ENCODE measurements around the gene MITF. TPM values are rescaled to one million over a fixed set of nuclear protein-coding genes. Genes with fewer than 3 reads are reported as not detected.

Gene MITF
- total RNA-seq, 1 donor from 2014 or later: 0.25 TPM

DNA sequence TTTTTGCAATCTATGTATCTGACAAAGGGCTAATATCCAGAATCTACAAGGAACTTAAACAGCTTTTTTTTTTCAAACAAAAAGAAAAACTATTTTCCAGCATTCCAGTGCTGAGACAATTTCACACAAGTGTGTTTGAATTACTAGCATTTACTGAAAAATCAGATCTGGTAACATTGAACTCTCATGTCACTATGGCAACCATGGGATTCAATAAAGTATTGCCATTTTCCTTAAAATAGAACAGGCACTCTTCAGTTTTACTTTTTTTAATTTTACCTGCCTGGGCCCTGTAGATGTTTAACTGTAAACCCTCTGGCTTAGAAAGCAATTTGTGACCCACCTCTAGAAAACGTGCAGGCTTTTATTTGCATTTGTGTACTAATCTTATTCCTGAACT, 105.4 kb downstream of the MITF start:
- no peak for DNase-seq
- H3K27ac Mint-ChIP-seq (ENCODE audit: unreplicated experiment): no peak overlapping the region
- no peak overlapping the region for H3K4me3 Mint-ChIP-seq (ENCODE audit: unreplicated experiment)
- TF ChIP-seq, protein P1, sequence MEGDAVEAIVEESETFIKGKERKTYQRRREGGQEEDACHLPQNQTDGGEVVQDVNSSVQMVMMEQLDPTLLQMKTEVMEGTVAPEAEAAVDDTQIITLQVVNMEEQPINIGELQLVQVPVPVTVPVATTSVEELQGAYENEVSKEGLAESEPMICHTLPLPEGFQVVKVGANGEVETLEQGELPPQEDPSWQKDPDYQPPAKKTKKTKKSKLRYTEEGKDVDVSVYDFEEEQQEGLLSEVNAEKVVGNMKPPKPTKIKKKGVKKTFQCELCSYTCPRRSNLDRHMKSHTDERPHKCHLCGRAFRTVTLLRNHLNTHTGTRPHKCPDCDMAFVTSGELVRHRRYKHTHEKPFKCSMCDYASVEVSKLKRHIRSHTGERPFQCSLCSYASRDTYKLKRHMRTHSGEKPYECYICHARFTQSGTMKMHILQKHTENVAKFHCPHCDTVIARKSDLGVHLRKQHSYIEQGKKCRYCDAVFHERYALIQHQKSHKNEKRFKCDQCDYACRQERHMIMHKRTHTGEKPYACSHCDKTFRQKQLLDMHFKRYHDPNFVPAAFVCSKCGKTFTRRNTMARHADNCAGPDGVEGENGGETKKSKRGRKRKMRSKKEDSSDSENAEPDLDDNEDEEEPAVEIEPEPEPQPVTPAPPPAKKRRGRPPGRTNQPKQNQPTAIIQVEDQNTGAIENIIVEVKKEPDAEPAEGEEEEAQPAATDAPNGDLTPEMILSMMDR (IDR thresholded peaks at IDR 0.05; ENCODE audit: partially characterized antibody, unreplicated experiment): no peak
- H3K9me3 Mint-ChIP-seq (ENCODE audit: unreplicated experiment): peaks cover 7% of the 10 kb centered on the region
- H3K36me3 Mint-ChIP-seq (ENCODE audit: unreplicated experiment): no peaks in the 10 kb centered on the region
- no peaks in the 10 kb centered on the region for H3K27me3 Mint-ChIP-seq (ENCODE audit: unreplicated experiment)
- H3K4me1 Mint-ChIP-seq (ENCODE audit: low read depth, unreplicated experiment): no peaks in the 10 kb centered on the region

DNA sequence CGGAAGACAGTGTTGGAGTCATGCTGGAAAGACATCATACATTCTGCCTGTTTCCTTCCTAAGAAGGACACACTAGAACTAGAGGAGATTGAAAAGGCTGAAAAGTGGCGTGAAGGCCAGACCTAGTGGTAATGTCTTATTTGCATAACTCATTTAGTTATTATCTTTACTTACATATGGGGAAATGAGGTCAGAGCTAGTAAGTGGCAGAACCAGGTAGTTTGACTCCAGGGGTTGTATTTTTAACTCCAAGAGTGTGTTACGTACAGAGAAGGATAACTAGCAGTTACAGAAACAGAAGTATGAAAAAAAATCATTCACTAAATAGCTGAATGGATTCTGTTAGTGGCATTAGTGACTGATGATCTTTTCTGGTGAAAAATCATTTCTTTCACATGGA, 108.0 kb downstream of the MITF start:
- no peak for DNase-seq
- Mint-ChIP-seq H3K4me1 (ENCODE audit: low read depth, unreplicated experiment) (no peaks in the 10 kb centered on the region), H3K27ac (ENCODE audit: unreplicated experiment) (no peak overlapping the region), H3K36me3 (ENCODE audit: unreplicated experiment) (no peaks in the 10 kb centered on the region), H3K9me3 (ENCODE audit: unreplicated experiment) (peaks cover 7% of the 10 kb centered on the region), H3K4me3 (ENCODE audit: unreplicated experiment) (no peak overlapping the region), H3K27me3 (ENCODE audit: unreplicated experiment) (no peaks in the 10 kb centered on the region)
- TF ChIP-seq, protein P1 (IDR thresholded peaks at IDR 0.05; ENCODE audit: partially characterized antibody, unreplicated experiment): no peak

DNA sequence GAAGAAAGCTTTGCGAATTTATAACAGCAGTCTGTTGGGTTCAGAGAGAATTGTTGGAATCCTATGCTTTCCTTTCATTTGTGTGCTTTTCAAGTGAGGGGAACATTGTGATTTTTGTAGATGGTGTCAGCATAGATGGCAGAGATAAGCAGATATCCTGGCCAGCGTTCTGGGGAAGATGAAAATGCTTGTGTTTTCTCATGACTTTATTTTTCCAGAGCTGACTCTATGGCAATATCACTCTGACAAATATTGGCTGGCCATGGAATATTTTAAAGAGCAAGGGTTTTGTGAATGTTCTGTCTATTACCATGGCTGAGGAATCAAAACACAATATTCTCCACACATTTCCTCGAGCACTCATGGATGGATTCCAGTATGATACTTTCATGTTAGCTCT, 108.8 kb downstream of the MITF start:
- TF ChIP-seq, protein P1 (IDR thresholded peaks at IDR 0.05; ENCODE audit: partially characterized antibody, unreplicated experiment): no peak
- no peak for DNase-seq
- H3K4me3 Mint-ChIP-seq (ENCODE audit: unreplicated experiment): no peak overlapping the region
- H3K4me1 Mint-ChIP-seq (ENCODE audit: low read depth, unreplicated experiment): no peaks in the 10 kb centered on the region
- peaks cover 7% of the 10 kb centered on the region for H3K9me3 Mint-ChIP-seq (ENCODE audit: unreplicated experiment)
- no peak overlapping the region for H3K27ac Mint-ChIP-seq (ENCODE audit: unreplicated experiment)
- H3K36me3 Mint-ChIP-seq (ENCODE audit: unreplicated experiment): no peaks in the 10 kb centered on the region
- no peaks in the 10 kb centered on the region for H3K27me3 Mint-ChIP-seq (ENCODE audit: unreplicated experiment)

DNA sequence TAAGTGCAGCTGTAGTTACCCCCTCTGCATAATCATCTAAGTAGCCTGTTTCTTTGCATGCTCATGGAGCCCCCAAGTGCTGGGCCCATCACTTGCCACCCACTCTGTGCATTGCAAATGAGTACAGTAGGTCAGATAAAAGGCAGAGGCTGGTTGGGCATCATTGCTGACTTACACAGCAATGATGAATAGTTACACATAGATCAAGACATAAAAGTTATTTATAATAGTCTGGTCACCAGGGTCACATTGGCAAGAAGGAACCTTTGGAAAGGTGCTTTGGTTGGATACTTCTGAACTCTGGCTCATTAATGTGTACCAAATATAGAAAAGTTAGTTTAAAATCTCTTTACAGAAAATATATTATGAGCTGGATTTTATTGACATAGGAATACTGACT, 111.6 kb downstream of the MITF start:
- no peak overlapping the region for H3K4me3 Mint-ChIP-seq (ENCODE audit: unreplicated experiment)
- H3K27me3 Mint-ChIP-seq (ENCODE audit: unreplicated experiment): peaks cover 2% of the 10 kb centered on the region
- no peak overlapping the region for H3K27ac Mint-ChIP-seq (ENCODE audit: unreplicated experiment)
- no peak for DNase-seq
- peaks cover 2% of the 10 kb centered on the region for H3K4me1 Mint-ChIP-seq (ENCODE audit: low read depth, unreplicated experiment)
- TF ChIP-seq, protein P1 (IDR thresholded peaks at IDR 0.05; ENCODE audit: partially characterized antibody, unreplicated experiment): no peak
- H3K36me3 Mint-ChIP-seq (ENCODE audit: unreplicated experiment): no peaks in the 10 kb centered on the region
- peaks cover 5% of the 10 kb centered on the region for H3K9me3 Mint-ChIP-seq (ENCODE audit: unreplicated experiment)

DNA sequence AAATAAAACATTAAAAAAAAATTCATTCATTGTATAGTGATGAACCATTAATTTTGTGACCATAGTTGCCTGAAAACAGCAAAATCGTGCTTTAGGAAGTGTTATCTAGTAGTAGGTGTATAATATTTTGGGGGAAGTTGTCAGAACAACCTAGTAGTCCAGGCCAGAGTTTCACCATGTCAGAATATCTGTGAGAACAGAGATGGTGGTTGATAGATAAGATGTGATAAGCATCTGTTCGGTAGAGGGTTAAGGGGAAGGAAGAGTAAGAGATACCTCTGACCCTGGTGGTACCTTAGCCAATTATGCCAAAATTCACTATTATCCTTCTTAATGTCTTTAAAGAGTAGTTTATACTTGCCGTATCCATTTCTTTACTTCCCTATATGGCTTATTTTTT, 113.8 kb downstream of the MITF start:
- H3K4me3 Mint-ChIP-seq (ENCODE audit: unreplicated experiment): no peak overlapping the region
- DNase-seq: no peak
- H3K4me1 Mint-ChIP-seq (ENCODE audit: low read depth, unreplicated experiment): peaks cover 2% of the 10 kb centered on the region
- H3K27me3 Mint-ChIP-seq (ENCODE audit: unreplicated experiment): peaks cover 2% of the 10 kb centered on the region
- no peaks in the 10 kb centered on the region for H3K9me3 Mint-ChIP-seq (ENCODE audit: unreplicated experiment)
- H3K36me3 Mint-ChIP-seq (ENCODE audit: unreplicated experiment): no peaks in the 10 kb centered on the region
- TF ChIP-seq, protein P1 (IDR thresholded peaks at IDR 0.05; ENCODE audit: partially characterized antibody, unreplicated experiment): no peak
- no peak overlapping the region for H3K27ac Mint-ChIP-seq (ENCODE audit: unreplicated experiment)
